Activated CD8-positive, alpha-beta T cell treated with anti-CD3 and anti-CD28 coated beads for 36 hours (primary cell): ENCODE results near the gene CLSTN3. TPM values are rescaled to one million over a fixed set of nuclear protein-coding genes. Genes with fewer than 3 reads are reported as not detected.

Experiments
- ATAC-seq: fragments of 200-7000 bp; cut with Tn5 transposase; one replicate; pipeline ENCODE4 v1.10.0; 2021; ENCODE audit warnings: mild to moderate bottlenecking, moderate library complexity
- CTCF ChIA-PET: fragments of 350-600 bp; sonication (Branson Sonifier 250); formaldehyde crosslinking; loops from one replicate; lab custom pipeline; 2021; ENCODE audit warnings: antibody characterized with exemption; lab: Charles Lee
- POLR2A ChIA-PET: fragments of 350-600 bp; sonication (Branson Sonifier 250); formaldehyde crosslinking; loops from one replicate; lab custom pipeline; 2021; ENCODE audit warnings: antibody characterized with exemption; lab: Charles Lee
- DNase-seq: peaks from one replicate; pipeline ENCODE4 v3.0.0-alpha.2; 2020
- H3K27ac Mint-ChIP-seq: one replicate; pipeline ENCODE4 v1.8.0; 2021; ENCODE audit warnings: mild to moderate bottlenecking, mixed read lengths
- H3K27me3 Mint-ChIP-seq: one replicate; pipeline ENCODE4 v1.8.0; 2021; ENCODE audit warnings: mixed read lengths
- H3K36me3 Mint-ChIP-seq: one replicate; pipeline ENCODE4 v1.8.0; 2021; ENCODE audit warnings: low read depth, mixed read lengths
- H3K4me1 Mint-ChIP-seq: one replicate; pipeline ENCODE4 v1.8.0; 2021; ENCODE audit warnings: low read depth, mixed read lengths
- H3K4me3 Mint-ChIP-seq: one replicate; pipeline ENCODE4 v1.8.0; 2021; ENCODE audit warnings: mild to moderate bottlenecking, moderate library complexity, mixed read lengths
- H3K9me3 Mint-ChIP-seq: one replicate; pipeline ENCODE4 v1.8.0; 2021; ENCODE audit warnings: mixed read lengths
- intact Hi-C: fragments of 100-400 bp; cut with micrococcal nuclease; formaldehyde crosslinking; loops from one replicate; pipeline ENCODE4 v1.10.0; 2022
- total RNA-seq, 2 experiments: library from RNA; stranded (reverse); gene quantifications; one replicate each; pipeline ENCODE4 v1.2.3, GENCODE V29; 2021
- TF ChIP-seq, protein P1 (sequence below): fragments of 200-600 bp; IDR thresholded peaks from one replicate; pipeline ENCODE4 v1.8.0; 2022; ENCODE audit warnings: antibody characterized with exemption, mild to moderate bottlenecking

CLSTN3 gene
- total RNA-seq, 2 experiments from 2014 or later: 29.0 to 30.8 TPM

GRCh38 chr12:7142056-7142644 lies 12.0 kb downstream of the CLSTN3 start:
- ATAC-seq (peak; percentile 90), DNase-seq (peak; percentile 71)
- Mint-ChIP-seq H3K36me3 (peaks cover 20% of the 10 kb centered on the region), H3K4me1 (no peaks in the 10 kb centered on the region), H3K4me3 (no peak overlapping the region), H3K9me3 (no peaks in the 10 kb centered on the region), H3K27me3 (no peaks in the 10 kb centered on the region), H3K27ac (no peak overlapping the region)
- TF ChIP-seq, protein P1, sequence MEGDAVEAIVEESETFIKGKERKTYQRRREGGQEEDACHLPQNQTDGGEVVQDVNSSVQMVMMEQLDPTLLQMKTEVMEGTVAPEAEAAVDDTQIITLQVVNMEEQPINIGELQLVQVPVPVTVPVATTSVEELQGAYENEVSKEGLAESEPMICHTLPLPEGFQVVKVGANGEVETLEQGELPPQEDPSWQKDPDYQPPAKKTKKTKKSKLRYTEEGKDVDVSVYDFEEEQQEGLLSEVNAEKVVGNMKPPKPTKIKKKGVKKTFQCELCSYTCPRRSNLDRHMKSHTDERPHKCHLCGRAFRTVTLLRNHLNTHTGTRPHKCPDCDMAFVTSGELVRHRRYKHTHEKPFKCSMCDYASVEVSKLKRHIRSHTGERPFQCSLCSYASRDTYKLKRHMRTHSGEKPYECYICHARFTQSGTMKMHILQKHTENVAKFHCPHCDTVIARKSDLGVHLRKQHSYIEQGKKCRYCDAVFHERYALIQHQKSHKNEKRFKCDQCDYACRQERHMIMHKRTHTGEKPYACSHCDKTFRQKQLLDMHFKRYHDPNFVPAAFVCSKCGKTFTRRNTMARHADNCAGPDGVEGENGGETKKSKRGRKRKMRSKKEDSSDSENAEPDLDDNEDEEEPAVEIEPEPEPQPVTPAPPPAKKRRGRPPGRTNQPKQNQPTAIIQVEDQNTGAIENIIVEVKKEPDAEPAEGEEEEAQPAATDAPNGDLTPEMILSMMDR: peak; percentile 61
- ChIA-PET POLR2A (interaction anchor here (0.6 to 1.1 kb wide), 2 partner anchors 11 to 833 kb away, joined by 3 to 4 read pairs; no protein-coding TSS in a partner anchor), CTCF (interaction anchor here (0.9 to 2.8 kb wide), 10 partner anchors 9 to 137 kb away, joined by 3 to 10 read pairs (median 4); no protein-coding TSS in a partner anchor)
- intact Hi-C loops: loop anchor here (5.0 kb wide), 1 partner anchor 45 kb away; the partner anchor contains the start of gene PEX5

GRCh38 chr12:7142809-7143465 lies 12.8 kb downstream of the CLSTN3 start:
- ChIA-PET CTCF (interaction anchor here (0.9 to 2.8 kb wide), 12 partner anchors 8 to 137 kb away, joined by 3 to 26 read pairs (median 4); no protein-coding TSS in a partner anchor), POLR2A (no interaction called here)
- no peak for DNase-seq
- Mint-ChIP-seq H3K4me3 (no peak overlapping the region), H3K27ac (no peak overlapping the region), H3K9me3 (no peaks in the 10 kb centered on the region), H3K4me1 (no peaks in the 10 kb centered on the region), H3K27me3 (no peaks in the 10 kb centered on the region), H3K36me3 (peaks cover 18% of the 10 kb centered on the region)
- no peak for ATAC-seq
- intact Hi-C loops: loop anchor here (5.0 kb wide), 1 partner anchor 44 kb away; the partner anchor contains the start of gene PEX5
- TF ChIP-seq, protein P1: no peak

DNA sequence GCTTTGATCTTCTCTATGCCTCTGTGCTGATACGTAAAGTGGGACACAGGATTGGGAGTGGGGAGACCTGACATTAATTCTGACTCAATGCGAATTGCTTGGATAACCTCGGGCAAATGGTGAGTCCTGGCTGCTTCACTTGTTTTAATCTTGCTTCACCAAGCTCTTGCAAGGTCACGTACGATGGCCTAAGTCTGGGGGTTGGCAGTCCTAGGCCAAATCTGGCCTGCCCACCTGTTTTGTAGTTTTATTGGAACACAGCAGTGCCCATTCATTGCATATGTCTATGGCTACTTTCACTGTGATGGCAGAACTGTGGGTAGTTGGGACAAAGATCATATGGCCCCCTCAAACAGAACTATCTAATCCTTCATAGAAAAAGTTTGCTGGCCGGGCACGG lies 13.4 kb downstream of the CLSTN3 start:
- Mint-ChIP-seq H3K4me1 (no peaks in the 10 kb centered on the region), H3K27ac (no peak overlapping the region), H3K27me3 (no peaks in the 10 kb centered on the region), H3K9me3 (no peaks in the 10 kb centered on the region), H3K4me3 (no peak overlapping the region), H3K36me3 (peaks cover 15% of the 10 kb centered on the region)
- TF ChIP-seq, protein P1: no peak
- POLR2A ChIA-PET: no interaction called here
- ATAC-seq: no peak
- intact Hi-C loops: loop anchor here (5.0 kb wide), 1 partner anchor 44 kb away; the partner anchor contains the start of gene PEX5
- DNase-seq: no peak
- CTCF ChIA-PET: interaction anchor here (0.9 to 2.7 kb wide), 6 partner anchors 8 to 51 kb away, joined by 3 to 26 read pairs (median 8); no protein-coding TSS in a partner anchor

DNA sequence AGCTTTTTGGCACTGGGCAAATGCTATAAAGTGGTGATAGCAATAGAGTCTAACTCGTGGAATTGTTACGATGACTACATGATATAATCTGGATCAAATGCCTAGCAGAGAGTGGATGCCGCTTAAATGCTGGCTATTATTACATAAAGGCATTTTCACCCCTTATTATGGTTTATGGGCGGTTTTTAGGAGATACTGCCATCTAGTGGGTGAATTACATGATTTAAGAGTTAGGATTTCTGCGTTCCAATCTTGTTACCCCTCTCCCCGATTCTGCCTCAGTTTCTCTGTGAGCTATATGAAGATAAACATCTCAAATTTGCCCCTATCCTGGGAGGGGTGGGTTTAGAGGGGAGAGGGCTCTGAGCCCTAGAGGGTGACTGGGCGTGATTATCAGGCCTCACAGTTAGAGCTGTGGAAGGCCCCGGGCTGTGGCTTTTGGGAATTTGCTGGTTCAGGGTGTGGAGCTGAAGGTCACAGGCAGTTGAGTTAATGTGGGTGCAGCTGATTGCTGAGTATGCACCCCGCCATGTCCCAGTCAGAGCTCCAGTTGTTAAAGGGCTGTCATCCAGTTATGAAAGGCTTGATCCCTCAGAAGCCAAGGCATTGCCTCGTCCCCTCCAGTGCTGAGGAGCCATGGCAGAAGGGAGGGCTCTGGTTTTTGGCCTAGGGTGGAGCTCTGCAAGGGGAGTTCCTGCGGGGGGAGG lies 14.4 kb downstream of the CLSTN3 start:
- peaks cover 12% of the 10 kb centered on the region for H3K36me3 Mint-ChIP-seq
- no peaks in the 10 kb centered on the region for H3K9me3 Mint-ChIP-seq
- no peak for DNase-seq
- ChIA-PET CTCF (interaction anchor here (0.7 to 2.7 kb wide), 17 partner anchors 9 to 495 kb away, joined by 3 to 26 read pairs (median 3); partner anchors contain the start of gene LPCAT3), POLR2A (interaction anchor here (1.1 to 1.7 kb wide), 2 partner anchors 36 to 201 kb away, joined by 5 read pairs; partner anchors contain the start of genes C12orf57 and RNU7-1)
- ATAC-seq: peak; percentile 35
- TF ChIP-seq, protein P1: peak; percentile 73
- no peak overlapping the region for H3K27ac Mint-ChIP-seq
- H3K27me3 Mint-ChIP-seq: no peaks in the 10 kb centered on the region
- H3K4me1 Mint-ChIP-seq: no peaks in the 10 kb centered on the region
- intact Hi-C loops: loop anchor here (5.0 kb wide), 1 partner anchor 43 kb away; the partner anchor contains the start of gene PEX5
- no peak overlapping the region for H3K4me3 Mint-ChIP-seq
